ENCODE data around the gene HILPDA. TPM values are rescaled to one million over a fixed set of nuclear protein-coding genes. Genes with fewer than 3 reads are reported as not detected.
A peak's percentile ranks its signal among the peaks of the same experiment; 100 is the strongest.

The HILPDA gene
- total and polyA plus RNA-seq, 9 of the 15 experiments (the other 6 are each of a cell fraction or from before 2014, with no cell fraction given) = 8.3 to 71.8 (median 23.5) TPM

DNA sequence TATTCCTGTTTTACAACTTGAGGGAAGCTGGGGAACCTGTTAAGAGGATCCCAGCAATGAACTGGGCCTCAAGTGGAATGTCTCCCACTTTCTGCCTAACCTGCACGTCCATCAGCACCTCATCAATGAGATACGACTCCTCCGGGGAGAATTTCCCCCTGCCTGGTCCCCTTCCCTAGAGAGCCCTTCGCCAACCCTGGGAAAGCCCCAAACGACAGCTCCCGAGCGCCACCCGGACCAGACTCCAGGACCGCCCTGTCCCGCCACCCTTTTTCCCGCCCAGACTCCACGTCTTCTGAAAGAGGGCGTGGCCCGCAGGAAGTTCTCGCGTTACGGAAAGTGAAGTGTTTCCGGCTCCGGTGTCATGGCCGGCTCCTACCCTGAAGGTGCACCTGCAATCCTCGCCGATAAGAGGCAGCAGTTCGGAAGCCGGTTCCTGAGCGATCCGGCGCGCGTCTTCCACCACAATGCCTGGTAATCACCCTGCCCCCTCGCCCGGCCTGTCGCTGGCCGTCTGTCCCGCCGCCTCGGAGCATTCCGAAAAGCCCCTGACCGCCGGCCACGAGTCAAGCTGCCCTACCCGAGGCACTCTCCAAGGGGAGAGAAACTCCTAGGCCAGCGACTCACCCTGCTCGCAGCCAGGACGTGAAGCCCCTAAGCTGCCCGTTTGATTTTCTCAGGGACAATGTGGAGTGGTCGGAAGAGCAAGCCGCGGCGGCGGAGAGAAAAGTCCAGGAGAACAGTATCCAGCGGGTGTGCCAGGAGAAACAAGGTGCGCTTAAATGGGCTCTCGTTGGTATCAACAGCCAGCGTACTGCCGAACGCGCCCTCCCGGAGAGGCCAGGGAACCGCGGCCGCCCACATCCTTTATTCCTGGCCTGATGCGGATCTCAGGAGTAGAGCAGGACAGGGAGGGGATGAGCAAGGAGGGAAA lies 21.0 kb downstream of the HILPDA start, which contains the start of gene METTL2B (continued):
- TF ChIP-seq, protein P1, sequence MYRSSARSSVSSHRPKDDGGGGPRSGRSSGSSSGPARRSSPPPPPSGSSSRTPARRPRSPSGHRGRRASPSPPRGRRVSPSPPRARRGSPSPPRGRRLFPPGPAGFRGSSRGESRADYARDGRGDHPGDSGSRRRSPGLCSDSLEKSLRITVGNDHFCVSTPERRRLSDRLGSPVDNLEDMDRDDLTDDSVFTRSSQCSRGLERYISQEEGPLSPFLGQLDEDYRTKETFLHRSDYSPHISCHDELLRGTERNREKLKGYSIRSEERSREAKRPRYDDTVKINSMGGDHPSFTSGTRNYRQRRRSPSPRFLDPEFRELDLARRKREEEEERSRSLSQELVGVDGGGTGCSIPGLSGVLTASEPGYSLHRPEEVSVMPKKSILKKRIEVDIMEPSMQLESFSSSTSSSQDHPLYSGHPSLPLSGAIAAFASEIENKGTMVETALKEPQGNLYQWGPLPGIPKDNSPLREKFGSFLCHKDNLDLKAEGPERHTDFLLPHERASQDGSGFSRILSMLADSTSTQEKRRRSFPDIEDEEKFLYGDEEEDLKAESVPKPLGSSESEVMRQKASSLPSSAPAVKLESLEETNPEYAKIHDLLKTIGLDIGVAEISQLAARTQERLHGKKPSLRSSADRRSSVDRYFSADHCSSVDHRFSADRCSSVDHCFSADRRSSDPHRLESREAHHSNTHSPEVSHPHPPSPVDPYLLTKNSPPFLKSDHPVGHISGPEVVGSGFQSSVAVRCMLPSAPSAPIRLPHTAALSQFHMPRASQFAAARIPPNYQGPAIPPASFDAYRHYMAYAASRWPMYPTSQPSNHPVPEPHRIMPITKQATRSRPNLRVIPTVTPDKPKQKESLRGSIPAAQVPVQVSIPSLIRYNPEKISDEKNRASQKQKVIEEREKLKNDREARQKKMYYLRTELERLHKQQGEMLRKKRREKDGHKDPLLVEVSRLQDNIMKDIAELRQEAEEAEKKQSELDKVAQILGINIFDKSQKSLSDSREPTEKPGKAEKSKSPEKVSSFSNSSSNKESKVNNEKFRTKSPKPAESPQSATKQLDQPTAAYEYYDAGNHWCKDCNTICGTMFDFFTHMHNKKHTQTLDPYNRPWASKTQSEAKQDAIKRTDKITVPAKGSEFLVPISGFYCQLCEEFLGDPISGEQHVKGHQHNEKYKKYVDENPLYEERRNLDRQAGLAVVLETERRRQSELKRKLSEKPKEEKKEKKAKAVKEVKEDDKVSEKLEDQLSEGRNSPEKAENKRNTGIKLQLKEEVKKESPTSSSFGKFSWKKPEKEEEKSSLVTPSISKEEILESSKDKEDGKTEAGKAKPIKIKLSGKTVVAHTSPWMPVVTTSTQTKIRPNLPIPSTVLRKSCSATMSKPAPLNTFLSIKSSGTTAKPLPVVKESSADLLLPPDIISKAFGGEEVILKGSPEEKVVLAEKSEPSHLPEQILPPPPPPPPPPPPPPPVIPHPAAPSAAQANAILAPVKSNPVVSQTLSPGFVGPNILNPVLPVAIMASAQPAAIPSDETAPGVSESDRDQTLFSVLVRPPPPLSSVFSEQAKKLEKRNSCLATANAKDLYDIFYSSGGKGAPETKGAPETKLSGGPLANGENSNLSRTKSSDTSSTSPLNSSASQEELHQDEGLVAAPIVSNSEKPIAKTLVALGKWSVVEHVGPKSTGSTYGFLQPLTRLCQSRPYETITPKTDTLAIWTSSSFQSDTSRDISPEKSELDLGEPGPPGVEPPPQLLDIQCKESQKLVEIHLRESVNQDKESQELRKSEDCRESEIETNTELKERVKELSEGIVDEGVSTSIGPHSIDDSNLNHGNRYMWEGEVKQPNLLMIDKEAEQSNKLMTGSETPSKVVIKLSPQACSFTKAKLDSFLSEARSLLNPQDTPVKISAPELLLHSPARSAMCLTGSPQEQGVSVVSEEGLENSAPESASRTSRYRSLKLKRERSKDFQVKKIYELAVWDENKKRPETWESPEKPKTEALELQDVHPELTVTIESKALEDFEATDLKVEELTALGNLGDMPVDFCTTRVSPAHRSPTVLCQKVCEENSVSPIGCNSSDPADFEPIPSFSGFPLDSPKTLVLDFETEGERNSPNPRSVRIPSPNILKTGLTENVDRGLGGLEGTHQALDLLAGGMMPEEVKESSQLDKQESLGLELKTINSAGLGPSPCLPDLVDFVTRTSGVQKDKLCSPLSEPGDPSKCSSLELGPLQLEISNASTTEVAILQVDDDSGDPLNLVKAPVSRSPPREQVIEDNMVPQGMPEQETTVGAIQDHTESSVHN (IDR thresholded peaks at IDR 0.05; ENCODE audit: borderline replicate concordance in 1 of 2, low read depth in 1 of 2) = peak in 1 of 2 experiments; percentile 46; a peak in 1 of 4 replicates
- TF ChIP-seq SMAD4 (CRISPR knock-in tag; conservative IDR thresholded peaks at IDR 0.05) (peak; percentile 92), HNRNPLL (IDR thresholded peaks at IDR 0.05; ENCODE audit: low read depth, low read length, poor library complexity, severe bottlenecking) (peak; percentile 51), ZBTB17 (CRISPR knock-in tag; IDR thresholded peaks at IDR 0.05) (peak; percentile 40; the same call in 1 of the 2 replicates), NFRKB (IDR thresholded peaks at IDR 0.05; ENCODE audit: low read depth) (peak; percentile 95), RAD21 (CRISPR knock-in tag; conservative IDR thresholded peaks at IDR 0.05 in 1 of 2, IDR thresholded peaks at IDR 0.05 in 1 of 2) (peak in 1 of 2 experiments; percentile 52; a peak in 2 of 4 replicates), NCOA1 (IDR thresholded peaks at IDR 0.05; ENCODE audit: low read depth) (peak; percentile 14; the same call in 1 of the 2 replicates), DACH1 (IDR thresholded peaks at IDR 0.05; ENCODE audit: partially characterized antibody) (peak; percentile 36), HBP1 (CRISPR knock-in tag; IDR thresholded peaks at IDR 0.05) (peak; percentile 59; the same call in 1 of the 2 replicates)
- TF ChIP-seq, protein P2, sequence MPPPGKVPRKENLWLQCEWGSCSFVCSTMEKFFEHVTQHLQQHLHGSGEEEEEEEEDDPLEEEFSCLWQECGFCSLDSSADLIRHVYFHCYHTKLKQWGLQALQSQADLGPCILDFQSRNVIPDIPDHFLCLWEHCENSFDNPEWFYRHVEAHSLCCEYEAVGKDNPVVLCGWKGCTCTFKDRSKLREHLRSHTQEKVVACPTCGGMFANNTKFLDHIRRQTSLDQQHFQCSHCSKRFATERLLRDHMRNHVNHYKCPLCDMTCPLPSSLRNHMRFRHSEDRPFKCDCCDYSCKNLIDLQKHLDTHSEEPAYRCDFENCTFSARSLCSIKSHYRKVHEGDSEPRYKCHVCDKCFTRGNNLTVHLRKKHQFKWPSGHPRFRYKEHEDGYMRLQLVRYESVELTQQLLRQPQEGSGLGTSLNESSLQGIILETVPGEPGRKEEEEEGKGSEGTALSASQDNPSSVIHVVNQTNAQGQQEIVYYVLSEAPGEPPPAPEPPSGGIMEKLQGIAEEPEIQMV (tag; conservative IDR thresholded peaks at IDR 0.05; ENCODE audit: low read depth) = peak; percentile 7; the same call in 1 of the 2 replicates
- TF ChIP-seq, protein P3, sequence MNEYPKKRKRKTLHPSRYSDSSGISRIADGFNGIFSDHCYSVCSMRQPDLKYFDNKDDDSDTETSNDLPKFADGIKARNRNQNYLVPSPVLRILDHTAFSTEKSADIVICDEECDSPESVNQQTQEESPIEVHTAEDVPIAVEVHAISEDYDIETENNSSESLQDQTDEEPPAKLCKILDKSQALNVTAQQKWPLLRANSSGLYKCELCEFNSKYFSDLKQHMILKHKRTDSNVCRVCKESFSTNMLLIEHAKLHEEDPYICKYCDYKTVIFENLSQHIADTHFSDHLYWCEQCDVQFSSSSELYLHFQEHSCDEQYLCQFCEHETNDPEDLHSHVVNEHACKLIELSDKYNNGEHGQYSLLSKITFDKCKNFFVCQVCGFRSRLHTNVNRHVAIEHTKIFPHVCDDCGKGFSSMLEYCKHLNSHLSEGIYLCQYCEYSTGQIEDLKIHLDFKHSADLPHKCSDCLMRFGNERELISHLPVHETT (CRISPR knock-in tag; conservative IDR thresholded peaks at IDR 0.05 in 1 of 2, IDR thresholded peaks at IDR 0.05 in 1 of 2) = peak in 1 of 2 experiments; percentile 81; a peak in 2 of 4 replicates

Data from K562 (cell line).